SU-DHL-6 (cell line): ENCODE results near the gene GP9.

Experiments used
- H2AFZ ChIP-seq: fragments of 200-600 bp; sonication (generic); 2 replicates; pipeline ENCODE4 v1.6.1; 2014; ENCODE audit warnings: low read depth, mild to moderate bottlenecking, moderate library complexity, mixed read lengths, antibody characterized with exemption, low read length; ENCODE audit not compliant: severe bottlenecking
- H3F3A ChIP-seq: fragments of 200-600 bp; shearing (Covaris generic); 2 replicates; pipeline ENCODE4 v1.6.0; 2016; ENCODE audit warnings: antibody characterized with exemption, mild to moderate bottlenecking; ENCODE audit not compliant: insufficient read depth
- H3K27ac ChIP-seq: fragments of 200-600 bp; sonication (generic); 2 replicates; pipeline ENCODE4 v1.5.1; 2016; ENCODE audit warnings: low read depth, mild to moderate bottlenecking, low read length, moderate library complexity, mixed read lengths
- H3K27me3 ChIP-seq: fragments of 200-600 bp; sonication (generic), shearing (Covaris generic); 2 replicates; pipeline ENCODE4 v1.6.0; 2014; ENCODE audit warnings: mild to moderate bottlenecking, low read length
- H3K36me3 ChIP-seq: fragments of 200-600 bp; sonication (generic); 2 replicates; pipeline ENCODE4 v1.6.1; 2014; ENCODE audit warnings: mild to moderate bottlenecking, low read length, mixed read lengths
- H3K4me2 ChIP-seq: fragments of 300-600, 200-600 bp; shearing (Covaris generic), sonication (generic); 2 replicates; pipeline ENCODE4 v1.6.0; 2014; ENCODE audit warnings: low read length, low read depth, mild to moderate bottlenecking; ENCODE audit not compliant: poor library complexity, severe bottlenecking
- H3K4me3 ChIP-seq: fragments of 200-600 bp; sonication (generic); 2 replicates; pipeline ENCODE4 v1.5.1; 2014; ENCODE audit warnings: antibody characterized with exemption, low read length, mild to moderate bottlenecking, mixed read lengths; ENCODE audit not compliant: insufficient read depth, poor library complexity, severe bottlenecking
- H3K79me2 ChIP-seq: fragments of 200-600 bp; sonication (generic); 2 replicates; pipeline ENCODE4 v1.6.1; 2014; ENCODE audit warnings: mild to moderate bottlenecking, low read length, moderate library complexity; ENCODE audit not compliant: insufficient read depth
- H3K9ac ChIP-seq: fragments of 200-600 bp; sonication (generic); 2 replicates; pipeline ENCODE4 v1.7.0; 2014; ENCODE audit warnings: mild to moderate bottlenecking, low read length
- H3K9me2 ChIP-seq: fragments of 200-600 bp; sonication (generic); replicated peaks from 2 replicates; pipeline ENCODE4 v1.6.1; 2014; ENCODE audit warnings: low read length; ENCODE audit not compliant: insufficient read depth
- H3K9me3 ChIP-seq: fragments of 200-600 bp; sonication (generic); 2 replicates; pipeline ENCODE4 v1.6.1; 2014; ENCODE audit warnings: low read length, mixed read lengths; ENCODE audit not compliant: insufficient read depth
- H4K20me1 ChIP-seq: fragments of 200-600 bp; sonication (generic); 2 replicates; pipeline ENCODE4 v1.6.1; 2014; ENCODE audit warnings: low read depth, mild to moderate bottlenecking, antibody characterized with exemption, low read length, moderate library complexity, mixed read lengths
- EZH2phosphoT487 ChIP-seq: fragments of 200-600 bp; sonication (generic), shearing (Covaris generic); conservative IDR thresholded peaks from 2 replicates; pipeline ENCODE4 v1.6.1; 2018; ENCODE audit warnings: mild to moderate bottlenecking, antibody characterized with exemption, low read length, moderate library complexity, mixed read lengths
- TF ChIP-seq, protein P1 (sequence below): fragments of 200-600 bp; sonication (generic); IDR thresholded peaks from one replicate; pipeline ENCODE4 v1.5.1; 2017; ENCODE audit warnings: antibody characterized with exemption, mild to moderate bottlenecking, low read length, moderate library complexity; ENCODE audit not compliant: insufficient read depth, poor library complexity, severe bottlenecking

Gene GP9

DNA sequence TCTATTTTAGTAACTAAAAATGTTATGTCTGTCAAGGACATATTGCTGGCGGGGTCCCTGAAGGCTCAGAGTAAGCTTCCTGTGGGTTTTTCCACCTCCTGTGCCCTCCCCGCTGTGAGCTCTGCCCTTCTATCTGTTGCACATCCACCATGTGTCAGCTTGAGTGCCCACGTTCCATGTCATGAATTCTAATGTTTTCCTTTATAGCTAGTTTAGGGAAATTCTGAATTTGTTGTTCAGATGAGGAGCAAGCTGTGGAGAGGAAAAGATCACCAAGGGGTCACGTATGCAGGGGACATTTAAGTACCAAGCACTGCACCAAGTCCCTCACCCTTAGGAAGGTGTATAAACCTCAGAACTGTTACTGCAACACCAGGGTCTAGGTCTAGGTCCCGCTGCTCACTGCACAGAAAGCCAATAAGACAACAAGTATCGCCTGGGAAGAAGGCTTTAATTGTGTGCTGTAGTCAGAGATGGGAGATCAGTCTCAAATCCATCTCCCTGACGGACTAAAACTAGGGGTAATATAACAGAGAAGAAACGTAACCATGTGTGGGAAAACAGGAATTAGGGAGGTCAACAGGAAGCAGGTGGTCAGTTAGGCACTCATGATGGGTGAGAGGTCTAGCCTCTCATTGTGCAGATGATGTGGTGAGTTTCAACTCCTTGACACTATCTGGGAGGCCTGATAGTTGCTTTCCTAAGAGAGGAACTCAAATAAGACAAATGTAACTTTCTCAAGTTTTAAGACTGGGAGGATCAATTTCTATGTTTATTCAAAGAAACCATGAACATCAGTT is 9.7 kb downstream of the GP9 start:
- no peaks in the 10 kb centered on the region for H3K79me2 ChIP-seq
- no peak overlapping the region for H3K4me2 ChIP-seq
- TF ChIP-seq, protein P1, sequence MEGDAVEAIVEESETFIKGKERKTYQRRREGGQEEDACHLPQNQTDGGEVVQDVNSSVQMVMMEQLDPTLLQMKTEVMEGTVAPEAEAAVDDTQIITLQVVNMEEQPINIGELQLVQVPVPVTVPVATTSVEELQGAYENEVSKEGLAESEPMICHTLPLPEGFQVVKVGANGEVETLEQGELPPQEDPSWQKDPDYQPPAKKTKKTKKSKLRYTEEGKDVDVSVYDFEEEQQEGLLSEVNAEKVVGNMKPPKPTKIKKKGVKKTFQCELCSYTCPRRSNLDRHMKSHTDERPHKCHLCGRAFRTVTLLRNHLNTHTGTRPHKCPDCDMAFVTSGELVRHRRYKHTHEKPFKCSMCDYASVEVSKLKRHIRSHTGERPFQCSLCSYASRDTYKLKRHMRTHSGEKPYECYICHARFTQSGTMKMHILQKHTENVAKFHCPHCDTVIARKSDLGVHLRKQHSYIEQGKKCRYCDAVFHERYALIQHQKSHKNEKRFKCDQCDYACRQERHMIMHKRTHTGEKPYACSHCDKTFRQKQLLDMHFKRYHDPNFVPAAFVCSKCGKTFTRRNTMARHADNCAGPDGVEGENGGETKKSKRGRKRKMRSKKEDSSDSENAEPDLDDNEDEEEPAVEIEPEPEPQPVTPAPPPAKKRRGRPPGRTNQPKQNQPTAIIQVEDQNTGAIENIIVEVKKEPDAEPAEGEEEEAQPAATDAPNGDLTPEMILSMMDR, result no peak
- TF ChIP-seq EZH2phosphoT487, result no peak
- no peaks in the 10 kb centered on the region for H3F3A ChIP-seq
- no peak overlapping the region for H3K4me3 ChIP-seq
- no peaks in the 10 kb centered on the region for H3K36me3 ChIP-seq
- H2AFZ ChIP-seq, result no peak overlapping the region
- H3K27me3 ChIP-seq, result no peaks in the 10 kb centered on the region
- no peak overlapping the region for H3K9ac ChIP-seq
- H4K20me1 ChIP-seq, result no peaks in the 10 kb centered on the region
- H3K9me3 ChIP-seq, result no peaks in the 10 kb centered on the region
- no peaks in the 10 kb centered on the region for H3K9me2 ChIP-seq
- H3K27ac ChIP-seq, result no peak overlapping the region

DNA sequence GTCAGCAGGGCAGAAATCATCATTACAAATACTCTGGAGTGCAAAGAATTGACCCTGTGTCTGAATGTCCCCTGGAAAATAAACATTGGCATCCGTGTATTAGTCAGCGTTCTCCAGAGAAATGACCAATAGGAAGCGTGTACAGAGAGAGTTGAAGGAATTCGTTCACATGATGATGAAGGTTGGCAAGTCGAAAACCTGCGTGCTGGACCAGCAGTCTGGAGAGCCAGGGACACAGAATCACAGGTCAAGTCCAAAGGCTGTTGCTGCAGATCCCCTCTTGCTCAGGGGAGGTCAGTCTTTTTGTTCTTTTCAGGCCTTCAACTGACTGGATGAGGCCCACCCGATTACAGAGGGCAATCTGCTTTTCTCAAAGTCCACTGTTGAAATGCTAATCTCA is 16.6 kb downstream of the GP9 start:
- no peak overlapping the region for H2AFZ ChIP-seq
- H3K4me3 ChIP-seq, result no peak overlapping the region
- no peaks in the 10 kb centered on the region for H3K79me2 ChIP-seq
- H4K20me1 ChIP-seq, result no peaks in the 10 kb centered on the region
- no peaks in the 10 kb centered on the region for H3K9me2 ChIP-seq
- TF ChIP-seq EZH2phosphoT487, result no peak
- TF ChIP-seq, protein P1, result no peak
- H3F3A ChIP-seq, result no peaks in the 10 kb centered on the region
- H3K27ac ChIP-seq, result no peak overlapping the region
- no peaks in the 10 kb centered on the region for H3K36me3 ChIP-seq
- H3K9me3 ChIP-seq, result no peaks in the 10 kb centered on the region
- no peak overlapping the region for H3K4me2 ChIP-seq
- H3K9ac ChIP-seq, result no peak overlapping the region
- no peaks in the 10 kb centered on the region for H3K27me3 ChIP-seq

DNA sequence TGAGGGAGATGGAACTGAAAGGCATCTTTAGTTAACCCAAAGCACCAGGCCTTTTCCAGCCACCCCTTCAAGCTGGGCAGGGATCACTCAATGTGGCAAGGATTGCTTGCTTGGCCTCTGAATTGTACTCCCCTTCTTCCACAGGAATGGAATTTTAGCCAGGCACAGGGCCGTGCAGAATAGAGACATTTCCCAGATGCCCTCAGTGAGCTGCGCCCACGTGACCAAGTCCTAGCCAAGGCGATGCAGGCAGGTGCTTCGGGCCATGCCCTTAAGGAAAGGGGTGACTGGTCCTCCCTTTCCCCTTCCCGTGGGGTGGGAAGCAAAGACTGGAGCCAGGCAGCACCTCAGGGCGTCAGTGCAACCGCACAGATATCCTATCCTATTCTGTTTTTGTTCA is 17.9 kb downstream of the GP9 start:
- H3K27me3 ChIP-seq, result no peaks in the 10 kb centered on the region
- H3K9me2 ChIP-seq, result no peaks in the 10 kb centered on the region
- H4K20me1 ChIP-seq, result no peaks in the 10 kb centered on the region
- H3K79me2 ChIP-seq, result no peaks in the 10 kb centered on the region
- H3K9me3 ChIP-seq, result no peaks in the 10 kb centered on the region
- TF ChIP-seq, protein P1, result no peak
- no peak for TF ChIP-seq EZH2phosphoT487
- no peaks in the 10 kb centered on the region for H3K36me3 ChIP-seq
- no peak overlapping the region for H2AFZ ChIP-seq
- H3K27ac ChIP-seq, result no peak overlapping the region
- H3K4me3 ChIP-seq, result no peak overlapping the region
- H3K4me2 ChIP-seq, result no peak overlapping the region
- H3F3A ChIP-seq, result no peaks in the 10 kb centered on the region
- H3K9ac ChIP-seq, result no peak overlapping the region
